Smooth muscle cell (in vitro differentiated cells): ENCODE data around the gene MCF2L. TPM values are rescaled to one million over a fixed set of nuclear protein-coding genes. Genes with fewer than 3 reads are reported as not detected.
A peak's percentile ranks its signal among the peaks of the same experiment; 100 is the strongest.

Source experiments
- DNase-seq: peaks from one replicate; lab custom pipeline; 2025; ENCODE audit not compliant: unreplicated experiment; lab: John Stamatoyannopoulos, UW
- H2AFZ ChIP-seq: fragments of 200-600 bp; sonication (generic); 2 replicates; pipeline ENCODE4 v1.6.0; 2016; ENCODE audit warnings: antibody characterized with exemption, low read depth, mild to moderate bottlenecking
- H3F3A ChIP-seq: fragments of 200-600 bp; sonication (generic); 2 replicates; pipeline ENCODE4 v1.6.0; 2017; ENCODE audit warnings: antibody characterized with exemption, low read depth
- H3K27ac ChIP-seq: fragments of 200-600 bp; sonication (generic); 2 replicates; pipeline ENCODE4 v1.5.1; 2016; ENCODE audit warnings: low read depth, mild to moderate bottlenecking
- H3K27me3 ChIP-seq: fragments of 200-600 bp; sonication (generic); 2 replicates; pipeline ENCODE4 v1.6.1; 2016; ENCODE audit warnings: low read depth, mild to moderate bottlenecking
- H3K36me3 ChIP-seq: fragments of 200-600 bp; sonication (generic); 2 replicates; pipeline ENCODE4 v1.5.1; 2016; ENCODE audit warnings: low read depth
- H3K4me1 ChIP-seq: fragments of 200-600 bp; sonication (generic); 2 replicates; pipeline ENCODE4 v1.5.1; 2016; ENCODE audit warnings: low read depth
- H3K4me2 ChIP-seq: fragments of 200-600 bp; sonication (generic); 2 replicates; pipeline ENCODE4 v1.6.0; 2016; ENCODE audit warnings: mild to moderate bottlenecking
- H3K4me3 ChIP-seq: fragments of 200-600 bp; sonication (generic); 2 replicates; pipeline ENCODE4 v1.5.1; 2016; ENCODE audit warnings: mild to moderate bottlenecking
- H3K79me2 ChIP-seq: fragments of 200-600 bp; sonication (generic); 2 replicates; pipeline ENCODE4 v1.6.0; 2016; ENCODE audit warnings: low read depth, mild to moderate bottlenecking
- H3K9ac ChIP-seq: fragments of 200-600 bp; sonication (generic); 2 replicates; pipeline ENCODE4 v1.6.0; 2016; ENCODE audit warnings: low read depth
- H3K9me3 ChIP-seq: fragments of 200-600 bp; sonication (generic); replicated peaks from 2 replicates; pipeline ENCODE4 v1.5.1; 2016; ENCODE audit warnings: low read depth
- H4K20me1 ChIP-seq: fragments of 200-600 bp; sonication (generic); 2 replicates; pipeline ENCODE4 v1.6.0; 2016; ENCODE audit warnings: low read depth
- WGBS: methylation state at CpG from one replicate; pipeline ENCODE4 v1.1.7; 2016; ENCODE audit warnings: low lambda C conversion rate; 5-methylcytosine and 5-hydroxymethylcytosine counted together
- polyA plus RNA-seq: library from polyadenylated mRNA; unstranded; fragments of >200 nt; fragmentation: Nextera tagmentation; extraction: Ambion mirVana; gene quantifications from 2 replicates; pipeline ENCODE4 v1.2.1, GENCODE V29; 2016
- total RNA-seq: library from RNA; depleted of rRNA; stranded (reverse); fragments of >200 nt; gene quantifications from 2 replicates; pipeline ENCODE4 v1.2.3, GENCODE V29; 2014
- TF ChIP-seq, protein P1 (sequence below): fragments of 200-600 bp; sonication (generic); IDR thresholded peaks from 2 replicates; pipeline ENCODE4 v1.5.1; 2017; ENCODE audit warnings: borderline replicate concordance, mild to moderate bottlenecking, antibody characterized with exemption; ENCODE audit not compliant: insufficient read depth, poor library complexity, severe bottlenecking

Gene MCF2L
- total and polyA plus RNA-seq, 2 experiments from 2014 or later = 0.54 to 7.6 TPM

DNA sequence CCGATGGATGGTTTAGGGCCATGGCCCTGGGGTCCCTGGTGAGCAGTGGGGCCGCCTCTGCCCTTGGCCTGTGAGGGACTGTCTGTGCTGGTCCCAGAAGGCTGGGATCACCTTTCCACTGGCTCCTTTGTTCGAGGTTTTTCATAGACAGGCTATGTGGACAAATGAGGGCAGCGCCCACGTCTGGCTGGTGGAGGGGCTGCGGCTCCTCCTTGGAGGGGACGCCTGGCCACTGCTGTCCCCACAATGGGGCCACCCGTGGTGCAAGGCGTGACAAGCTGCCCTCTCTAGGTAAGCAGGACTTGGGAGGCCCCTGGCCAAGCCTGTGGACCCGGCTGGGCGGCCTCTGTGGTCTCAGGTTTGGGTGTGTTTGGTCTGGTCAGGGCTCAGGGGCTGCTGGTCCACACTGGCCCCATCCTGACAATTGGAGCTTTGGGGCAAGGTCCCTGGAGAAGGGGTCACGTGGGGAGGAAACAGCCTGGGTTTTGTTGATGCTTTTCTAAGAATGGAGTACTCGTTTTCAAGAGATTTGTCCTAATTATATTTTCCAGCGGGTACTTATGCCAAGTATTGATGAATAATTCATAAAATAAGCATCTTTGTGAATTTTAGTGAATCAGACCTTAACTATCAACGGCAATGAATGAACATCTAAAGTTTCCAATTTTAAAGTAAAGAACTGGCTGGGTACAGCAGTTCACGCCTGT is 33.3 kb downstream of the MCF2L start:
- no peaks in the 10 kb centered on the region for H3K9me3 ChIP-seq
- H3K27ac ChIP-seq = no peak overlapping the region
- 87% methylated on average over 16 of the region's 16 CpGs for WGBS
- TF ChIP-seq, protein P1, sequence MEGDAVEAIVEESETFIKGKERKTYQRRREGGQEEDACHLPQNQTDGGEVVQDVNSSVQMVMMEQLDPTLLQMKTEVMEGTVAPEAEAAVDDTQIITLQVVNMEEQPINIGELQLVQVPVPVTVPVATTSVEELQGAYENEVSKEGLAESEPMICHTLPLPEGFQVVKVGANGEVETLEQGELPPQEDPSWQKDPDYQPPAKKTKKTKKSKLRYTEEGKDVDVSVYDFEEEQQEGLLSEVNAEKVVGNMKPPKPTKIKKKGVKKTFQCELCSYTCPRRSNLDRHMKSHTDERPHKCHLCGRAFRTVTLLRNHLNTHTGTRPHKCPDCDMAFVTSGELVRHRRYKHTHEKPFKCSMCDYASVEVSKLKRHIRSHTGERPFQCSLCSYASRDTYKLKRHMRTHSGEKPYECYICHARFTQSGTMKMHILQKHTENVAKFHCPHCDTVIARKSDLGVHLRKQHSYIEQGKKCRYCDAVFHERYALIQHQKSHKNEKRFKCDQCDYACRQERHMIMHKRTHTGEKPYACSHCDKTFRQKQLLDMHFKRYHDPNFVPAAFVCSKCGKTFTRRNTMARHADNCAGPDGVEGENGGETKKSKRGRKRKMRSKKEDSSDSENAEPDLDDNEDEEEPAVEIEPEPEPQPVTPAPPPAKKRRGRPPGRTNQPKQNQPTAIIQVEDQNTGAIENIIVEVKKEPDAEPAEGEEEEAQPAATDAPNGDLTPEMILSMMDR = peak; percentile 7
- H3K4me3 ChIP-seq = peak overlapping the region; percentile 48
- H3K79me2 ChIP-seq = no peaks in the 10 kb centered on the region
- no peaks in the 10 kb centered on the region for H3K36me3 ChIP-seq
- no peak overlapping the region for H3K4me2 ChIP-seq
- no peak overlapping the region for H2AFZ ChIP-seq
- no peaks in the 10 kb centered on the region for H3F3A ChIP-seq
- no peak overlapping the region for H3K9ac ChIP-seq
- no peaks in the 10 kb centered on the region for H4K20me1 ChIP-seq
- no peaks in the 10 kb centered on the region for H3K27me3 ChIP-seq
- DNase-seq = no peak
- H3K4me1 ChIP-seq = peaks cover 19% of the 10 kb centered on the region

DNA sequence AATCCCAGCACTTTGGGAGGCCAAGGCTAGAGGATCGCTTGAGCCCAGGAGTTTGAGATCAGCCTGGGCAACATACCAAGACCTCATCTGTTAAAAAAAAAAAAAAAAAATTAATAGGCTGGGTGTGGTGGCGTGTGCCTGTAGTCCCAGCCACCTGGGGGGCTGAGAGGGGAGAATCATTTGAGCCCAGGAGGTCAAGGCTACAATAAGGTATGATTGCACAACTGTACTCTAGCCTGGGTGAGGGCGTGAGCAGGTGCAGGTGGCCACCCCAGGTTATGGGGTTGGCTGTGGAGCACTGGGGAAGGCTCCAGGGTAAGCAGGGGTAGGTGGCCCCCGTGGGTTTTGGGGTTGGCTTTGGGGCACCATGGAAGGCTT is 33.9 kb downstream of the MCF2L start:
- no peak overlapping the region for H3K4me2 ChIP-seq
- no peak for DNase-seq

DNA sequence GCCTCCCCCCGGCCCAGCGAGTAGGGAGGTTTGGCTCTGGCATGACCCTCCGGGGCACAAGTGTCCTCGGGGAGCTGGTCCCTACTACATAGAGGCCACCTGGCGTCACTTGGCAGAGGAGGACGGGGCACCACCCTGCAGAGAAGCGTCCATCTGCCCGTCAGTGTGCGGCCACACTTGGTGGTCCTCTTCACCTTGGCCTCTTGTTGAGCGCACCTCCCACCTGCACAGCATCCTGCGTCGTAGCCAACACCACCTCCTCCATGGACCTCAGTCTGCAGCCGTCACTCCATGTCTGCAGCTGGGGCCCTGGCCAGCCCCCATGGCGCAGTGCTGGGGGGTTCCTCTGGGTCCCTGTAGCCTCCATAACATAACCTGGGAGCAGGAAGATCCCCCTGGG is 35.1 kb downstream of the MCF2L start:
- no peak for DNase-seq
- H3K79me2 ChIP-seq = no peaks in the 10 kb centered on the region
- H3K36me3 ChIP-seq = no peaks in the 10 kb centered on the region
- H2AFZ ChIP-seq = no peak overlapping the region
- no peak overlapping the region for H3K27ac ChIP-seq
- no peaks in the 10 kb centered on the region for H3K27me3 ChIP-seq
- WGBS = 92% methylated on average over 14 of the region's 14 CpGs
- no peak overlapping the region for H3K4me3 ChIP-seq
- TF ChIP-seq, protein P1 = no peak
- no peak overlapping the region for H3K9ac ChIP-seq
- H4K20me1 ChIP-seq = no peaks in the 10 kb centered on the region
- H3K4me1 ChIP-seq = peaks cover 19% of the 10 kb centered on the region
- H3F3A ChIP-seq = no peaks in the 10 kb centered on the region
- H3K9me3 ChIP-seq = no peaks in the 10 kb centered on the region
- H3K4me2 ChIP-seq = no peak overlapping the region

More for the DNA sequence above, 33.9 kb downstream of the MCF2L start:
- H3F3A ChIP-seq = no peaks in the 10 kb centered on the region
- H3K9ac ChIP-seq = no peak overlapping the region
- H3K79me2 ChIP-seq = no peaks in the 10 kb centered on the region
- H3K4me1 ChIP-seq = peaks cover 19% of the 10 kb centered on the region
- H3K27me3 ChIP-seq = no peaks in the 10 kb centered on the region
- H3K9me3 ChIP-seq = no peaks in the 10 kb centered on the region
- no peak overlapping the region for H2AFZ ChIP-seq
- TF ChIP-seq, protein P1 = no peak
- H3K27ac ChIP-seq = no peak overlapping the region
- WGBS = 96% methylated on average over 4 of the region's 4 CpGs
- H3K4me3 ChIP-seq = no peak overlapping the region
- H3K36me3 ChIP-seq = no peaks in the 10 kb centered on the region
- H4K20me1 ChIP-seq = no peaks in the 10 kb centered on the region
